Measurements from ENCODE around the gene SLC6A6.

- no peak for TF ChIP-seq CTCF (IDR thresholded peaks at IDR 0.05)
- no peak for TF ChIP-seq POLR2A (IDR thresholded peaks at IDR 0.05)
Observed at GRCh38 chr3:14491396-14492190, 89.2 kb downstream of the SLC6A6 start.
